GM12878 (cell line): ENCODE results near the gene ALDH3B2. TPM values are rescaled to one million over a fixed set of nuclear protein-coding genes. Genes with fewer than 3 reads are reported as not detected.

Experiments
- ATAC-seq: fragments of 200-7000 bp; cut with Tn5 transposase; 3 replicates; pipeline ENCODE4 v1.9.1; 2020; ENCODE audit warnings: mild to moderate bottlenecking, moderate library complexity
- BruUV-seq: library from RNA; stranded (reverse); fragments of 400-500 nt; replicated peaks from 2 replicates; lab custom pipeline; 2021; lab: Mats Ljungman, UMichigan
- CTCF ChIA-PET: fragments of 300-600 bp; sonication (Branson Sonifier 250); formaldehyde crosslinking; extraction: SDS; loops from one replicate; lab custom pipeline; 2021; ENCODE audit warnings: inconsistent platforms; lab: Yijun Ruan, JAX
- POLR2A ChIA-PET: fragments of 350-600 bp; formaldehyde crosslinking; extraction: SDS; loops from one replicate; lab custom pipeline; 2021; ENCODE audit warnings: inconsistent platforms; lab: Charles Lee
- RAD21 ChIA-PET: fragments of 300-600 bp; sonication (Branson Sonifier 250); formaldehyde crosslinking; loops from one replicate; lab custom pipeline; 2023; ENCODE audit warnings: antibody characterized with exemption; ENCODE audit not compliant: unreplicated experiment; lab: Charles Lee
- SMC1A ChIA-PET: fragments of 300-600 bp; sonication (Branson Sonifier 250); formaldehyde crosslinking; loops from one replicate; lab custom pipeline; 2023; ENCODE audit not compliant: unreplicated experiment, uncharacterized antibody; lab: Charles Lee
- DNase-seq: peaks from one replicate; pipeline ENCODE4 v3.0.0-alpha.2; 2011; ENCODE audit warnings: low read depth, low spot score
- FAIRE-seq: peaks from 3 replicates; lab custom pipeline; 2011; peaks lifted over from hg19 to GRCh38; lab: Jason Lieb, UNC
- H2AFZ ChIP-seq: 2 replicates; pipeline ENCODE4 v1.6.0; 2011; ENCODE audit warnings: low read depth, low read length, control low read depth; ENCODE audit not compliant: control insufficient read depth
- H3K27ac ChIP-seq: 2 replicates; pipeline ENCODE4 v1.5.1; 2011; ENCODE audit warnings: control low read depth; ENCODE audit not compliant: control insufficient read depth, insufficient read depth
- H3K27me3 ChIP-seq, 2 experiments: replicated peaks in 1 of 2; 2 replicates each; pipeline versions ENCODE4 v1.6.0 to v1.6.1; 2011; ENCODE audit warnings: low read length in 1 of 2; ENCODE audit not compliant: control insufficient read depth in 2 of 2, insufficient read depth in 2 of 2
- H3K36me3 ChIP-seq, 2 experiments: 2 replicates each; pipeline ENCODE4 v1.5.1; 2011; ENCODE audit warnings: low read length in 1 of 2; ENCODE audit not compliant: control insufficient read depth in 2 of 2, insufficient read depth in 2 of 2
- H3K4me1 ChIP-seq: 2 replicates; pipeline ENCODE4 v1.6.1; 2011; ENCODE audit warnings: mild to moderate bottlenecking, low read length, moderate library complexity, mixed read lengths; ENCODE audit not compliant: control insufficient read depth, insufficient read depth
- H3K4me2 ChIP-seq: 2 replicates; pipeline ENCODE4 v1.6.0; 2011; ENCODE audit warnings: control low read depth; ENCODE audit not compliant: control insufficient read depth, insufficient read depth
- H3K4me3 ChIP-seq: fragments of 200-600 bp; sonication (generic); 2 replicates; pipeline ENCODE4 v1.5.1; 2016
- H3K79me2 ChIP-seq: 2 replicates; pipeline ENCODE4 v1.6.0; 2011; ENCODE audit warnings: low read length; ENCODE audit not compliant: control insufficient read depth, insufficient read depth
- H3K9ac ChIP-seq: 2 replicates; pipeline ENCODE4 v1.8.0; 2011; ENCODE audit warnings: low read length, control low read depth, mixed read lengths; ENCODE audit not compliant: control insufficient read depth, insufficient read depth
- H3K9me3 ChIP-seq: replicated peaks from 3 replicates; pipeline ENCODE4 v1.5.1; 2011; ENCODE audit warnings: mild to moderate bottlenecking, low read length; ENCODE audit not compliant: control insufficient read depth, insufficient read depth
- H4K20me1 ChIP-seq: 2 replicates; pipeline ENCODE4 v1.6.0; 2011; ENCODE audit not compliant: control insufficient read depth, insufficient read depth
- ASH2L ChIP-seq: fragments of 300-600, 200-600 bp; sonication (generic); IDR thresholded peaks from 2 replicates; pipeline ENCODE4 v1.6.1; 2017; ENCODE audit warnings: low read depth, mild to moderate bottlenecking, borderline replicate concordance
- CEBPZ ChIP-seq: fragments of 150-350 bp; IDR thresholded peaks from 2 replicates; pipeline ENCODE4 v1.6.1; 2016; ENCODE audit warnings: low read depth, low read length
- CREM ChIP-seq: IDR thresholded peaks from 2 replicates; pipeline ENCODE4 v1.6.1; 2014; ENCODE audit warnings: antibody characterized with exemption, low read depth
- CTCF ChIP-seq, 3 experiments: IDR thresholded peaks in 2 of 3; conservative IDR thresholded peaks in 1 of 3; 2 replicates each; pipeline ENCODE4 v1.5.1; 2011; ENCODE audit warnings: low read depth in 3 of 3, low read length in 3 of 3, mild to moderate bottlenecking in 3 of 3, control low read depth in 2 of 3, moderate library complexity in 2 of 3, inconsistent platforms in 1 of 3, mixed read lengths in 1 of 3; ENCODE audit not compliant: control insufficient read depth in 2 of 3, insufficient read depth in 1 of 3; ENCODE audit errors: extremely low read depth in 1 of 3
- ELK1 ChIP-seq: IDR thresholded peaks from 2 replicates; pipeline ENCODE4 v1.6.1; 2012; ENCODE audit warnings: low read depth, low read length, improper control_type of control experiment
- HDAC6 ChIP-seq: fragments of 200-600 bp; sonication (generic); IDR thresholded peaks from one replicate; pipeline ENCODE4 v1.8.0; 2017; ENCODE audit warnings: antibody characterized with exemption; ENCODE audit not compliant: unreplicated experiment
- HSF1 ChIP-seq: fragments of 150-350 bp; IDR thresholded peaks from 2 replicates; pipeline ENCODE4 v1.6.1; 2014; ENCODE audit warnings: mild to moderate bottlenecking, low read depth, low read length
- MAX ChIP-seq: IDR thresholded peaks from 2 replicates; pipeline ENCODE4 v1.6.1; 2012; ENCODE audit warnings: low read depth, low read length, improper control_type of control experiment
- MEF2B ChIP-seq: fragments of 450-650 bp; IDR thresholded peaks from 2 replicates; pipeline ENCODE4 v1.6.1; 2018; ENCODE audit warnings: mild to moderate bottlenecking, moderate library complexity; ENCODE audit not compliant: partially characterized antibody, poor library complexity, severe bottlenecking
- NR2C2 ChIP-seq: IDR thresholded peaks from 2 replicates; pipeline ENCODE4 v1.6.1; 2011; ENCODE audit warnings: borderline replicate concordance, low read depth; ENCODE audit not compliant: control insufficient read depth, insufficient read length
- POLR2AphosphoS5 ChIP-seq: IDR thresholded peaks from 2 replicates; pipeline ENCODE4 v1.6.1; 2011; ENCODE audit warnings: mild to moderate bottlenecking, low read length, inconsistent platforms
- SREBF1 ChIP-seq: IDR thresholded peaks from 2 replicates; pipeline ENCODE4 v1.6.1; 2012; ENCODE audit warnings: mild to moderate bottlenecking, low read length
- ZNF207 ChIP-seq: fragments of 450-650 bp; IDR thresholded peaks from 2 replicates; pipeline ENCODE4 v1.6.1; 2014; ENCODE audit warnings: antibody characterized with exemption, mild to moderate bottlenecking, borderline replicate concordance
- WGBS: methylation state at CpG from one replicate; pipeline ENCODE4 v1.1.6; 2016; ENCODE audit warnings: low lambda C conversion rate; ENCODE audit not compliant: insufficient replicate concordance, insufficient coverage; ENCODE audit errors: missing lambda C conversion rate; 5-methylcytosine and 5-hydroxymethylcytosine counted together
- in situ Hi-C: fragments of 300-500 bp; cut with MboI; formaldehyde crosslinking; loops from 9 replicates; pipeline ENCODE4 v1.14.3; 2018; ENCODE audit warnings: mixed read lengths
- intact Hi-C: fragments of 100-400 bp; cut with micrococcal nuclease; formaldehyde crosslinking; loops from one replicate; pipeline ENCODE4 v1.14.2; 2022; ENCODE audit not compliant: unreplicated experiment
- polyA plus RNA-seq, 11 experiments: library from polyadenylated mRNA; depleted of rRNA in 4 of 11; unstranded in 6 of 11; stranded (reverse) in 5 of 11; fragments of >200 nt; fragmentation: Nextera tagmentation in 4 of 11; fragmentation: Illumina TruSeq in 1 of 11; extraction: Ambion mirVana in 4 of 11; extraction: Trizol in 1 of 11; gene quantifications; 1 replicate in 1 of 11; 2 replicates in 10 of 11; pipeline versions ENCODE4 v1.2.1 to v1.2.3, GENCODE V29; 2011 to 2016; ENCODE audit warnings: inconsistent platforms in 2 of 11, missing spikeins in 2 of 11, low read depth in 1 of 11
- total RNA-seq, 4 experiments: library from RNA; depleted of rRNA in 3 of 4; stranded (reverse); fragments of >200 nt in 3 of 4; fragmentation: Illumina TruSeq in 1 of 4; extraction: Trizol in 1 of 4; gene quantifications; 2 replicates each; pipeline versions ENCODE4 v1.2.1 to v1.2.3, GENCODE V29; 2013 to 2021

The ALDH3B2 gene
- total and polyA plus RNA-seq, 10 of the 15 experiments (the other 5 are each of a cell fraction or from before 2014, with no cell fraction given): 0.09 to 0.17 TPM; not detected in 8

- TF ChIP-seq ELK1: no peak
- no peak for TF ChIP-seq CTCF (IDR thresholded peaks at IDR 0.05 in 2 of 3, conservative IDR thresholded peaks at IDR 0.05 in 1 of 3; ENCODE audit: control insufficient read depth in 2 of 3, extremely low read depth in 1 of 3, insufficient read depth in 1 of 3, low read depth in 3 of 3, low read length in 3 of 3)
- TF ChIP-seq ASH2L: no peak
- no peak for TF ChIP-seq HSF1
- no peak for TF ChIP-seq MEF2B
- TF ChIP-seq POLR2AphosphoS5: no peak
- TF ChIP-seq CREM: no peak
- TF ChIP-seq MAX: no peak
- TF ChIP-seq HDAC6: no peak
- no peak for TF ChIP-seq NR2C2
- no peak for TF ChIP-seq CEBPZ
- no peak for TF ChIP-seq ZNF207
- no peak for TF ChIP-seq SREBF1
- Histone ChIP-seq H3K27ac (no peak overlapping the region), H3K4me3 (no peak overlapping the region), H3K9ac (no peak overlapping the region), H3K36me3 (no peaks in the 10 kb centered on the region), H2AFZ (no peak overlapping the region), H3K27me3 (peaks cover 2 to 3% of the 10 kb centered on the region in 2 experiments; a peak in 2 of 4 replicates), H3K79me2 (no peaks in the 10 kb centered on the region), H3K4me1 (no peaks in the 10 kb centered on the region), H3K9me3 (no peaks in the 10 kb centered on the region), H4K20me1 (no peaks in the 10 kb centered on the region), H3K4me2 (no peak overlapping the region)
- ChIA-PET RAD21 (no interaction called here), CTCF (no interaction called here), SMC1A (no interaction called here), POLR2A (no interaction called here)
- ATAC-seq (no peak), FAIRE-seq (no peak), DNase-seq (no peak)
- intact Hi-C loops: no loop called here
- BruUV-seq: no TSS peak
- in situ Hi-C loops: no loop called here
- WGBS: 52% methylated on average over 28 of the region's 28 CpGs
Measured at GRCh38 chr11:67694875-67695555, 20.6 kb upstream of the ALDH3B2 start.
